GM18861 (cell line): ENCODE results near the gene CDK14.

Experiments
- ATAC-seq: cut with Tn5 transposase; IDR thresholded peaks from one replicate; pipeline ENCODE4 v1.9.1; 2021; ENCODE audit not compliant: unreplicated experiment

Gene CDK14

DNA sequence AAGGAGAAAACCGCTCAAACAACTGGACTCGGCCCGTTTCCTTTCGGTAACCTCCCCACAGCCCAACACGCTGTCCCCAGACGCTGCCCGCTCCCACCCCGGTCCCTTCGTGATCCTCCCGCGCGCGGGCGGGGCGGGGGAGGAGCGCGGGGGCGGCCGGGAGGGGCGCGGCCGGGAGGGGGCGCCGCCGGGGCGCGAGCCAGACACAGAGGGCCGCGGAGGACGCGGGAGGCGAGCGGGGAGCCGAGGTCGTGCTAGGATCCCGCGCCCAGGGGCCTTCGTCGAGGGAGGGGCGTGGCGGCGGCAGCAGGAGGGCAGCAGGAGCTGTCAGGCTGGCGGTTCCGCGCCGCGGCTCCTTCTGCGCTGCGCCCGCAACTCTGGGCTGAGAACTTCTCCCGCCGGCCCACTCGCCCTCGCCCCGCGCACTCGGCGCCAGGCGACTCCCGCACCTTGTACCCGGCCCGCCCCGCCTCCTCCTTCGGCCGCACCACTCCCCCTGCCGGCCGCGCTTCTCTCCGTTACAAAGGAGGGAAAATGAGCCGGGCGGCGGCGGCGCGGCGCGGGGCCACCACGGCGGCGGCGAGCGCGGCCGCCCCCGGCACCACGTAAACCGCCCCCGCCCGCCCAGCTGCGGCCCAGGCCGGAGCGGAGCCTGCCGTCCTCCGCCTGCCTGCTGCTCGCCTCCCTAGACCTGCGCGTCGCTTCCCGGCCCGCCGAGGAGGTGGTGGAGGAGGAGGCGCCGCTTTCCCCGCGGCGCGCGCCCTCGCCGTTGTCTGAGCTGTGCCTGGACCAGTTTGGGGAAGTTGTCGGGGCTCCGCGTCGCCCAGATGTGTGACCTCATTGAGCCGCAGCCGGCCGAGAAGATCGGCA is at the start of gene CDK14:
CDK14 (plus strand) TSS at position 521 of the 870 bp plus-strand sequence; CDS start at position 828, 307 bp downstream.
- ATAC-seq, result peak; percentile 30

DNA sequence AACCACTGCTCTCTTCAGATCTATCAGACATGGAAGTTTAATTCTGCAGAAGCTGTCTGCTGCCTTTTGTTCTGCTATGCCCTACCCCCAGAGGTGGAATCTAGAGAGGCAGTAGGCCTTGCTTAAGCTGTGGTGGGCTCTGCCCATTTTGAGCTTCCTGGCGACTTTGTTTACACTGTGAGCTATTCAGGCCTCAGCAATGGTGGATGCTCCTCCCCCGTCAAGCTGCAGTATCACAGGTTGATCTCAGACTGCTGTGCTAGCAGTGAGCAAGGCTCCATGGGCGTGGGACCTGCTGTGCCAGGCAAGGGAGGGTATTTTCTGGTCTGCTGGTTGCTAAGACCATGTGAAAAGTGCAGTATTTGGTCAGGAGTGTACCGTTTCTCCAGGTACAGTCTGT is 45.1 kb upstream of the CDK14 start:
- ATAC-seq, result no peak

DNA sequence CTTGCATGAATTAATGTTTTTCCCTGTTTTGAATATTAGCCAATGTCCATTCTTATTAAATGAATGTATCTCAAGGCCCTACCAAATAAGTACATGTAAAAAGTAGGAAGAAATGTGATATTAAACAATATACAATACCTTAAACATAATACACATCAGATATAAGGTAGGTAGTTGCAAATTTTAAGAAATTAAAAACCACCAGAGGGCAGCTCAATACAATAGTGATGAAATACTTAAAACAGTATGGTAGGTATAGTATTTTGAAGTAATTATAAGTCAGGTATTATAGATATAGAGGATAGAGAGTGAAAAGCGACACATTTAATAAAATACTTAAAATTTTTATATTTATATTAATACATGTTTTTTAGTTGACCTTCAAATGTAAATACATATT is 43.6 kb upstream of the CDK14 start:
- ATAC-seq, result no peak

DNA sequence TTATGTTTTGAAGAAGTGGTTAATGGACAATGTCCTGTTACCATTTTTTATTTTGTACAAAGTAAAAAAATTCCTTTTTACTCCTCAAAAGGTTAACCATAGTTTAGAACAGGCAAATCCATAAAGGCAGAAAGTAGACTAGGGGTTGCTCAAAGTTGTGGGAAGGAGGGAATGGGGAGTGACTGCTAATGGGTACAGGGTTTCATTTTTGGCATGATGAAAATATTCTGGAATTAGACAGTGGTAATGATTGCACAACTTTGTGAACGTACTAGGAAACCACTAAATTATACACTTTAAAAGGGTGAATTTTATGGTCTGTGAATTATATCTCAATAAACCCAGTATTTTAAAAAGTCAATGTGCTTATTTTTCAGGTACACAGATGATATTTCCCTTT is 35.4 kb upstream of the CDK14 start:
- ATAC-seq, result no peak

DNA sequence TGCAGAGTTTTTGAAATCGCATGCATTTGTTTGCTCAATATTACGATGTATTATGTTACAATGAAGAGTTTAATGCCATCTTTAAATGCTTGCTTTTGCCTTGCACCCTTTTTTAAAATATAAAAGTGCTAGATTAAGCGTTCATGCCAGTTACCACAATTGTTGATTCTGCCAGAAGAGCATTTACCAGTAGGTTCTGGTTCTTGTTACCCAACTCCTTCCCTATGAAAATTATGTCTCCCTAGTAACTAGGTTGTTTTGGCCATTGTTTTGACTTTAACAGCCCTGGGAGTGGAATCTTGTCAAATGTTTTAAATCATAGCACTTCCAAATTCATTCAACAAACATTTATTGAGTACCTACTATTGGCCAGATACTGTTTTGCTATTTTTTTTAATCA is 32.8 kb upstream of the CDK14 start:
- no peak for ATAC-seq

DNA sequence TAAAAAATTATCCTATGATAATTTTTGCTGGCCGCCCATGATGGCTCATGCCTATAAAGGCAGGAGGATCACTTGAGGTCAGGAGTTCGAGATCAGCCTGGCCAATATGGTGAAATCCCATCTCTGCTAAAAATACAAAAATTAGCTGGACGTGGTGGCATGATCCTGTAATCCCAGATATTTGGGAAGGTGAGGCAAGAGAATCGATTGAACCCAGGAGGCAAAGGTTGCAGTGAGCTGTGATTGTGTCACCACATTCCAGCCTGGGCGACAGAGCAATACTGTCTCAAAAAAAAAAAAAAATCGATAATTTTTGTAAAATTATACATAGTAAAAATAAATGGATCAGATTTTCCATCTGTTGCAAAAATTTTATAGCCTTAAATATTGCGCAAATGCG is 31.7 kb upstream of the CDK14 start:
- no peak for ATAC-seq

DNA sequence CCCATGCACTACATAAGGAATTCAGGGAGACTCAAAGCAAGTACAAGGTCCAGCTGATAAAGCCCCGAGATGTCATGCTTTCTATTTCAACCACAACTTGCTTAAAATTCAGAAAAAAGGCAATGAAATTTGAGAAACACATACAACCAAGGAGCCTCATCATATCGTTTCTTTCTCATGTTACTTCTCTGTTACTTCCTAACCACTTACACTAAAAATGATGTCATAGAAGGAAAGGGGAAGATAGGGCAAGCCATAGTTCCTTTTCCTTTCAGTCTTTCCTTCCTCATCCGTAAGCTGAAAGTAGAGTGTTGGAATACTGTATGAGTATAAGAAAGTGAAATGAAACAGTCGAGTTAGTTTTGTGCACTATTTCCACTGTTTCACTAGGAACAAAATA is 27.9 kb upstream of the CDK14 start:
- no peak for ATAC-seq

DNA sequence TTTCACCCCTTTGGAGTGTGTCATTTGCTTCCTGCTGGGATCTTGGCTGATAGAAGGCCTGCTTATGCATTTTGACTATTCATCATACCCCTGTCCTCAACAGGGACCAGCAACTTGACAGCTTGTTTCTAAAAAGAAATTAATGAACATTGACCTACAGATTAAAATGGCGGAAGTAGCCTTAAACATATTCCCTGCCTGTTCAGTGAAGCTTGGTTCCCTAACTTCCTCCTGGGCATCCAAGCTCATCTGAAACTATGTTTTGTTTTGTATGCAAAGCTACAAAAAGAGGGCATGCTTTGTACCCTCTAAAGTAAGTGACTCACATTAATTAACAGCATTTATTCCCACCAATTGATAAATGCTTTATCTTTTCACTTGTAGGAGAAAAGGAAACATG is 26.8 kb upstream of the CDK14 start:
- ATAC-seq, result no peak

DNA sequence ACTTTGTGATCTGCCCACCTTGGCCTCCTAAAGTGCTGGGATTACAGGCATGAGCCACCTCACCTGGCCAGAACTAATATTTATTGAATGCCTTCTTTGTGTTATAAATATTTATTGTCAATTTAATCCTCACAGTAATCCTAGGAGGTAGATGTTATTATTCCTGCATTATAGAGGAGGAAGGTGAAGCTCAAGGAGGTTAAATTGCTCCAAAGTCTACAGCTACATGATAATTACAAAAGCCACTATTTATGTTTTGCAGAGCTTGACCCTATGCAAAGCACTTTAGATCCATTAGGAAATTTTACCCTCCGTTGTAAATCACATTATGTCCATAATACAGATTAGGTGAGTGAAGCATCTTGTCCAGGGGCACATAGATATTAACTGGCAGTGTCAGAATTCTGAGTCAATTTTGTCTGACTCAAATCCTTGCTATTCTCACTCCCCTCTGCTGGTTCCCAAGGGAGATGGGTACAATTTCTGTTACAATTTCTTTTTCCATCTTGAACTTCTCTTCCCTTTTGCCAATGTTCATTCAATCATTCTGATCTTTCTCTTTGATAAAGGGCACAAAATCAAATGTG is 25.7 kb upstream of the CDK14 start:
- ATAC-seq, result no peak

DNA sequence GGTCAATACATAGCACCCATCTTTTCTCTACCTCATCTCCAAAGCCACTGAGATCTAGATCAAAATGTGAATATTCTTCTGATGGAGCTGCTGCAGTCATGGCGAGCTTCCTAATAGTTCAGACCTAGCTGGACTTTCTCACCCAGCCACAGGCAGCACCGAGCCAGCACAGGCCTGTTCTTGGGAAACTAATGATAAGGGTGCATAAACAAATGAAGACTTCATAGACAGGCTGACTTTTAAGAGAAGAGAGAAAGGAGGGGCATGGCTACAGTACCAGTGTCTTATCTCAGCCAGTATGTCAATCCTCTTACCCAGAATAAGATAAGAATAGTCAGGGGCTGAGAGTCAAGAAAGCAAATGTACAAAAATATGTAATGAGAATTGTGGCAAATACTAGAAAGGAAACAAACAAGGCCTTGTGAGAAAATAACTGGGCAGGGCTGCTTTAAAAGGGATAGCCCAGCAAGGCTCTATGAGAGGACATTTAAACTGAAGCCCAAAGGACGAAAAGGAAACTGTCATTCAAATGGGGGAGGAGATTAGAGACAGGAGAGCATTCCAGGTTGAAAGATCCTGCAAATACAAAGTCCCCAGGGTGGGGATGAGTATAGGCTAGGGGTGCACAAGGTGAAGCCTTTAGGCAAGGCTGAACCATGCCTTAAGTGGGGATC is 21.8 kb upstream of the CDK14 start:
- ATAC-seq, result no peak

DNA sequence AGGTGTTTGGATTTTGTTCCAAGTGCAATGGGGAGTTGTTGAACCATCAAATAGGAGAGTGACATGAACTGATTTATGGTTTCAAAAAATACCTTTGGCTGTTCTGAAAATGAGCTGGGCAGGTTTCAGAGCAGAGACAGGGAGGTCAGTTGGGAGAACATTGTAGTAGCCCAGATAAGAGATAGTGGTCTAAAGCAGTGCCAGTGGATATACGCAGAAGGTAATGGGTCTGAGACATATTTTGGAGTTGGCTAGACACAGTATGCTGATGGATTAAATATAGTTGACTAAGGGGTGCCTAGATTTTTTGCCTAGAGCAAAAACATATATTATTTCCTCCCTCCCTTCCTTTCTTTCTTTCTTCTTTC is 21.3 kb upstream of the CDK14 start:
- ATAC-seq, result no peak

DNA sequence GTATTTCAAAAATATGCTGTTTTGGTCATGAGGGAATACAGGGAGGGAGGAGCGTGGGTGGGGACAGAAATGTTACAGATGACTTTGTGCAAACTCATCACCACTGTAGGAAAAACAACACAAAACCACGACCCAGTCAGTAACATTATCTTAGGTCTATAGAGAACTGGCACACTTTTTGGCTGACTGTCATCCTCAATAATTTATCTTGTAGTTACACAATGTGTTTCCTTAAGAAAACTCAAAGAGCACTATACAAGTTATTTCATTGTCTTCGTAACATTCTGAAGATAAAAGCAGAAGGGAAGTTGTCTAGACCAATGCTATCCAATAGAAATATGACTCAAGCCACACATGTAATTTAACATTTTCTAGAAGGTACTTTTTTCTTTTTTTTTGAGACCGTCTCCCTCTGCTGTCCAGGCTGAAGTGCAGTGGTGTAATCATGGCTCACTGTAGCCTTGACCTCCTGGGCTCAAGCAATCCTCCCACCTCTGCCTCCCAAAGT is 16.9 kb upstream of the CDK14 start:
- no peak for ATAC-seq

DNA sequence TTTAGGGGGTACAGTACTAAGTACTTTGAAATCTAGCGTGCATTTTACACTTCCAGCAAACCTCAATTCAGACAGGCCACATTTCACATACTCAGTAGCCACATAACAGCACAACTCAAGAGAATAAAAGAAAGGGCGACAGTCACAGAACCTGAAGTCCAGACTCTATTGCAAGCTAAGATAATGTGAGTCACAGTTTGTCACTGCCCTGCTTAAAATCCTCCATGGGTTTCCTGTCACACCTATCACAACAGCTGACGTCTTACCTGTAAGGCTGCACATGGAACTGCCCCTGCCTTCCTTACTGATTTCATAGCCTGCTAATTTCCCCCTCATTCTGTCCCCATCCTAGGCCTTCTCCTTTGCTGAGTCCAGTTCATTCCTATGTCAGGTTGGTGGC is 16.1 kb upstream of the CDK14 start:
- no peak for ATAC-seq

DNA sequence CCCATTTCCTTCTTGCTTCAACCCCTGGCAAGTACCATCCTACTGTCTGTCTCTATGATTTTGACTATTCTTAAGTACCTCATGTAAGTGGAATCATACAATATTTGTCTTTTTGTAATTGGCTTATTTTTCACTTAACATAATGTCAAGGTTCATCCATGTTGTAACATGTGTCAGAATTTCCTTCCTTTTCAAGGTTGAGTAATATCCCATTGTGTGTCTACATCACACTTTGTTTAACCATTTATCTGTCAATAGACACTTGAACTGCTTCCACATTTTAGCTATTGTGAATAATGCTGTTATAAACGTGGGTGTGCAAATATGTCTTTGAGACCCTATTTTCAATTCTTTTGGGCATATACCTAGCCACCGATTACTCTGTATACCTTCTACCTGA is 14.0 kb upstream of the CDK14 start:
- no peak for ATAC-seq

DNA sequence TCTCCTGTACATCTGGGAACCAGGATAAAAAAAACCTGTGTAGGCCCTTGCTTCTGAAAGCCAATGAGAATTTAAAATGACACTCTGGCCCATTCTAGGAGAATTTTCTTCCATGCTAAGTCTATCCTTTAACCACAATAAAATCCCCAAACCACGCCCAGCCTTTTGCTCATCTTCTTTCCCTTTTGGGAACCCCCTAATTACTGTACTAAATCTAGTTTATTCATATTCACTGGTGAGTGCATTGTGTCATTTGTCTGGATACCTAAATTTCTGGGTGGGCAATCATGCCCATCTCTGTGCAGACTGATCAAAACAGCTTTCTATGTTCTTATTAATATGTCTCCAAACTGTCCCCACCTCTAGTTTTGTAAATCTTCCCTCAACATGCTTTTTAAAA is 11.7 kb upstream of the CDK14 start:
- ATAC-seq, result no peak

DNA sequence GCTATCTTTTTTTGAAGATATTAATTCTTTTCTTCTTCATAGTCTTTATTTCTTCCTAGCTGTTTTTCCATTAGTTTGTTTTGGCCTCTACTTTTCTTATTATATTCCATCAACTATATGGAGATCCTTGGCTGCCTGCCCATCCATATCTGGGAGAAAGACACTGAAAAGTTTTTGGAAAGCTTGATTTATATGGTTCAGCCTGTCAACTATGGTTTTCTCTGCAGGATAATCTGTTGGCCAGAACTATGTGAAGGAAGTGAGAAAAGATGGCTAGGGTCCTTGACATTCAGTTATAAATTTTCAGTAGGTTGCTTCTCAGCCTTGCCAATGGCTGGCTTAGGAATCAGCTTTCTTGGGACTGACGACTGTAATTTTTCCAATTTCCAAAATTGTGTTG is 10.0 kb upstream of the CDK14 start:
- ATAC-seq, result no peak

DNA sequence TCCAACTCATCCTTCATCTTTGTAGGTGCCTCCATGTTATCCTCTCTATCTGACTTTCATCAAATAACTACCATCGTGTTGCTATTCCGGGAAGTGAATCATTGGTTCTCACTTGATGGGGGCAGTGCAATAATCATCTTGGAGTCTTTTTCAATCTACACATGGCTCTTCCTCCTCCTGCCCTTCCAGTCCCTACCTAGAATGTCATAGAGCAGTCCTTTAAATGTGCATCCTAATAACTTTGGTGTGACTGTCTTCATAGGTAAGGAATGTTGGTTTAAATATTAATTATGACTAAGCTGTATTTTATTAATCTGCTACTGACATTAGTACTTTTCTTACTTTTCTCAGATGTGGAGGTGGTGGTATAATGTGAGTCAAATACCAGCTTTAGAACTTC is 8.4 kb upstream of the CDK14 start:
- ATAC-seq, result no peak

DNA sequence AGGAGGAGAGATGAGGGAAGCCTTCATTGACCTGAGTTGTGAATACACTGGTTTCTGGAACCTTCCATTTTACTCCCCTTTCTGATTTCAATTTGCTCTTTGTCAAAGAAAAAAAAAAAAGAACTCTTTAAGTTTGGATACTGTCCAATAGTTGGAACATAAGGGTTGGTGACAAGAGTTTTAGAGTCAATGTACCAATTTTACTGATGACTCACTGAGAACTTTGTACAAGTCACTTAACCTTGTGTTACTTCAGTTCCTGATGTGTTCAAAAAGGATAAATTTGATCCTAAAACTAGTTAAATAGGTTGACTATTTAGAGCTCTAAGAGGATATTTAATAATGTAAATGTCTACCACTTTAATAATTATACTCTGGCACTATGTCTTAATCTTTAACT is 4.1 kb upstream of the CDK14 start:
- ATAC-seq, result no peak

DNA sequence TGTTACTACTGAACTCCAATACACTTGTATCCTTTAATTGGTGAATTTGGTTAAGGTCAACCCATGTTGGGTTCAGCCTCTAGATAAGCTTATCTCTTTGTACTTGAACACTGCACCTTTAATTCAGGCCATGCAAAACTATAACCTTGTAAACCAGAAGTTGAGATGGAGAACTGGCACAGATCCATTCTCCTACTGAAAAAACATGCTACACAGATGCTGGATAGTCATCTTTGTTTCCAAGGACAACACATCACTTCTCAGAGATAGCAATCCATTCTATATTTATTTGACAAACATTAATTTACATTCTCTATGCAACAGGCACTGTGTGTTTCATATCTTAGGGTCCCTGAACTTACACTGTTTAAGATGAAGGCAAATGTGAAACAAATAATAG is 2.9 kb upstream of the CDK14 start:
- ATAC-seq, result no peak

DNA sequence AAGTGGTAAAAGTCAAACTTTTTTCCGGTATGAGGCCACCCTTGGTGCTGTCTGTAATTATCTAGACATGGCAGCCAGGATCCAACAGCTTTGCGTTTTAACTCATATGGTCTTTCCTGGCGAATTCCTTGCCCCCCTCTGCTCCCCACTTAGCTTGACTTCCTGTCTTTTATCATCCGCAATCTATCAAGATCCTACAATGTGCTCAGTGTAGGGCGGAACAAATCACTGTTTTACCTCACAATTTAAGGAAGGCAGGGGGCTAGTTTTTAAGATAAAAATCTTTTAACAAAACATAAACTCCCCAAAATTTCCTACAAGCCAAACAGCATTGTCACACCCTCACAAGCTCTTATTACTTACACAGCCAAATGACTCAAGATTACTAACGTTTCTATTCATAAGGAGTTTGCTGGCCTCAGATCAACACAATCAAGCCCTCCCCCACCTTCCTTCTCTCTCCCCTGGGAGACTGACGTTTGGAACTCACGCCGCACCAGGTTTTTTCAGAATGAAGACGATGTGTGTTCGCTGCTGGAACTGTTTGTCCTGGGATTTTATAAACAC is 1.3 kb upstream of the CDK14 start:
- ATAC-seq, result no peak

DNA sequence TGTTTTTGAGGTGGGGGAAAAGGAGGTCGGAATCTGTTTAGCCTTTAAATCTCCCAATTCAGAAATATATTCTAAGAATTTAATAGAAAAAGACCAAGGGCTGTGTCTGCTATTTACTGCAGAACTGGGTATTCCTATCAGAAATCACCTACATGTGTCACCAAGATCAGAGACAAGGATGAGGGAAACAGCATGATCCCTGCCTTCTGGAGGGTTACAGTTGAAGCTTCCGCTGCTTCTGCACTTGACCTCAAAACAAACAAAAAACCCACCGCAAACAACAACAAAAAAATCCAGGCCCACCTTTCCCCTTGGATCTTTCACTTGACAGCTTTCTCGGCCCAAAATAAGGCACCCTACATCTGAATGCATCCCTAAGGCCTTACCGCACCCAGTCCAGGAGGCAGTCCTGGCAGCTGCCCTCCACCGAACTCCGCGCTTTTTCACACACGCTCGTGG is 750 bp upstream of the CDK14 start:
- ATAC-seq, result peak; percentile 1
